Nephron (organoid): Measurements from ENCODE around the gene SEZ6L2.

Experiments used
- H3K27ac Mint-ChIP-seq, 3 experiments: 2 replicates each; pipeline ENCODE4 v1.8.0; 2020; ENCODE audit warnings: mixed read lengths in 3 of 3, mild to moderate bottlenecking in 2 of 3, moderate library complexity in 1 of 3
- H3K27me3 Mint-ChIP-seq: 2 replicates; pipeline ENCODE4 v1.8.0; 2021; ENCODE audit warnings: low read depth, mild to moderate bottlenecking, moderate library complexity, mixed read lengths
- H3K36me3 Mint-ChIP-seq: 2 replicates; pipeline ENCODE4 v1.8.0; 2020; ENCODE audit warnings: low read depth, mixed read lengths
- H3K4me1 Mint-ChIP-seq: 2 replicates; pipeline ENCODE4 v1.8.0; 2020; ENCODE audit warnings: mixed read lengths
- H3K4me3 Mint-ChIP-seq, 3 experiments: 2 replicates each; pipeline ENCODE4 v1.8.0; 2020; ENCODE audit warnings: mild to moderate bottlenecking in 3 of 3, mixed read lengths in 3 of 3, moderate library complexity in 2 of 3
- H3K9me3 Mint-ChIP-seq: 2 replicates; pipeline ENCODE4 v1.8.0; 2020; ENCODE audit warnings: mixed read lengths
- CTCF ChIP-seq, 3 experiments: fragments of 200-600 bp; sonication (generic); IDR thresholded peaks; one replicate each; pipeline ENCODE4 v1.5.0; 2021; ENCODE audit warnings: antibody characterized with exemption in 3 of 3; ENCODE audit not compliant: unreplicated experiment in 3 of 3

Gene SEZ6L2

GRCh38 chr16:29864205-29864604, 35.1 kb downstream of the SEZ6L2 start:
- Mint-ChIP-seq H3K4me1 (no peaks in the 10 kb centered on the region), H3K36me3 (peaks cover 15% of the 10 kb centered on the region), H3K27ac (no peak overlapping the region), H3K9me3 (no peaks in the 10 kb centered on the region), H3K27me3 (peaks cover 6% of the 10 kb centered on the region), H3K4me3 (no peak overlapping the region)
- TF ChIP-seq CTCF (IDR thresholded peaks at IDR 0.05; ENCODE audit: unreplicated experiment in 3 of 3), result no peak

GRCh38 chr16:29863669-29863984, 35.7 kb downstream of the SEZ6L2 start:
- peak overlapping the region; percentile 100 for H3K27ac Mint-ChIP-seq
- peak overlapping the region; percentile 99 to 100 (median 99) for H3K4me3 Mint-ChIP-seq
- no peaks in the 10 kb centered on the region for H3K4me1 Mint-ChIP-seq
- H3K9me3 Mint-ChIP-seq, result no peaks in the 10 kb centered on the region
- peaks cover 3% of the 10 kb centered on the region for H3K27me3 Mint-ChIP-seq
- no peak for TF ChIP-seq CTCF (IDR thresholded peaks at IDR 0.05; ENCODE audit: unreplicated experiment in 3 of 3)
- H3K36me3 Mint-ChIP-seq, result peaks cover 19% of the 10 kb centered on the region

DNA sequence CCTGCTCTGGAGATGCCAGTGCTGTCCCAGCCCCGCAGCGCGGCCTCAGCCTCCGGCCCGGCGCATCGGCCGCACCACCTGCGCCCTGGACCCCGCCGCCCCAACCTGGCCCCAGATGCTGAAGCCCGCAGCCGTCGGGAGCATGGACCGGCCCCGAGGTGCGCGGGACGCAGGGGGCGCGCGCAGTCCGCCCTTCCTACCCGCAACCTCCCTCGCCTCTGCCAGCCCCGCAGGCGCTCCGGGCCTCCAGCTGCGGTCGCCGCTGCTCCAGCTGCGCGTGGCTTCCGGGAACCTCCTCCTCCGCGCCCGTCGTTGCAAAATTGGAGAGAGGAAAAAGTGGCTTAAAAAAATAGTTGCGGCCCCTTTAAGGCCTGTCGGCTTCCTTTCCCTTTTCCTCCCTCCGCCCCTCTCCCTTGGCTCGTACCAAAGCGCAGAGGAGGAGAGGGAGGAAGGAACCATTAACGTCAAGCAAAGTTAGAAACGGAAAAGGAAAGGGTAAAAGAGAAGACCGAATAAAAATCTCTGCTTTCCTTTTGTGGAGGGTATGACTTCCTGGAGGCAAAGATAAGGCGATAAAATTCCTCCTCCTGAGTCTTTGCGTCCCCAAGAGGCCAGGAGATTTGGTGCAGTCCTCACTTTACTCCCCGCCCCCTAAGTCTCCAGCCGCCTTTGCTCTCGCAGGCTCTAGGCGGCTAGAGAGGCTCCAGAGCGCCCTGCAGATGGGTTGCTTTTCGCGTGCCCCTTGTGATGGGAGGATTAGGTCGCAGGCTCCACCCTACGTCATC, 36.3 kb downstream of the SEZ6L2 start, which contains the start of gene CDIPT:
CDIPT (minus strand) TSS at position 343 of the 785 bp plus-strand sequence. CDS start 369 bp downstream, outside the sequence.
- TF ChIP-seq CTCF (IDR thresholded peaks at IDR 0.05; ENCODE audit: unreplicated experiment in 3 of 3), result peak; percentile 36 to 48 (median 42)
- peaks cover under 1% of the 10 kb centered on the region for H3K27me3 Mint-ChIP-seq
- H3K4me1 Mint-ChIP-seq, result no peaks in the 10 kb centered on the region
- peaks cover 23% of the 10 kb centered on the region for H3K36me3 Mint-ChIP-seq
- peak within 1 kb of the TSS; percentile 100 for H3K27ac Mint-ChIP-seq
- peak within 1 kb of the TSS; percentile 99 to 100 (median 99) for H3K4me3 Mint-ChIP-seq
- H3K9me3 Mint-ChIP-seq, result no peaks in the 10 kb centered on the region

DNA sequence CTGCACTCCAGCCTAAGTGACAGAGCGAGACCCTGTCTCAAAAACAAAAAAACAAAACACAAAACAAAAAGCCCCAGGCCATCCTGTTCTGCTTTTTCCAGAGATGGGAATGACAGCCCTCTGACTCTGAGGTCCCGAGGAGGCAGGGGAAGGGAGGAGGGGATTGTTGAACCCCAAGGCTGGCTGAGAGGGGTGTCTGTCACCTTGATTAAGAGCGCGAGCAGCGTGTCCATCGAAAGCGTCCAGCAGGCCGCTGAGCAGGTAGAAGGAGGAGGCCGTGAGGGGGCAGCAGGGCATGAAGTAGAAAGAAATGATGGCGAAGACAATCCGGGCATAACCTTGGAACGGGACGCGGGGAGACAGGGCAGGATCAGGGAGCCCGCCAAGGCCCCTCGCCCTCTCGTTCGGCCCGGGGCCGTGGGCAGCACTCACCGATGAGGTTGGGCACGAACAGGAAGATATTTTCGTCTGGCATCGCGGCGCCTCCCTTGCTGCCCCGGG, 36.9 kb downstream of the SEZ6L2 start:
- H3K9me3 Mint-ChIP-seq, result no peaks in the 10 kb centered on the region
- H3K27me3 Mint-ChIP-seq, result no peaks in the 10 kb centered on the region
- peaks cover 24% of the 10 kb centered on the region for H3K36me3 Mint-ChIP-seq
- no peak for TF ChIP-seq CTCF (IDR thresholded peaks at IDR 0.05; ENCODE audit: unreplicated experiment in 3 of 3)
- peak overlapping the region; percentile 99 to 100 (median 99) for H3K4me3 Mint-ChIP-seq
- H3K4me1 Mint-ChIP-seq, result no peaks in the 10 kb centered on the region
- H3K27ac Mint-ChIP-seq, result peak overlapping the region; percentile 98 to 100 (median 99)

DNA sequence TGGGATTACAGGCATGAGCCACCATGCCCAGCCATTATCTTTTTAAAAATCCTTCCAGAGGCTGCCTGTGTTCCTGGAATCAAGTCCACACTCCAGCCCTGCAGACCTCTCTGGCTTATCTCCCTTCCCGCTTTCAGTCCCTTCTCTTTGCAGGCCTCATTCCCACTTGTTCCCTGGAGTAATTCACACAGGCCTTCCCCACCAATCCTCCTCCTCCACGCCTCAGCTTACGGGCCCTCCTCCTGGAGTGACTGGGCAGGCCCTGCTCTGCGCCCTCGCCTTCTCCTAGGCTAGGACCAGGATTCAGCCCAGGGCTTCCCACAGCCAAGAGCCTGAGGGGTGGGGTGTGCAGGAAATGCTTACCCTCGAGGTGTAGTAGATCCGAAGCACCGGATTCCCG, 39.1 kb downstream of the SEZ6L2 start:
- Mint-ChIP-seq H3K4me3 (peak overlapping the region; percentile 81 to 100 (median 99)), H3K9me3 (no peaks in the 10 kb centered on the region), H3K4me1 (no peaks in the 10 kb centered on the region), H3K27ac (peak overlapping the region in 1 of 3 experiments; percentile 54), H3K36me3 (peaks cover 29% of the 10 kb centered on the region), H3K27me3 (no peaks in the 10 kb centered on the region)
- no peak for TF ChIP-seq CTCF (IDR thresholded peaks at IDR 0.05; ENCODE audit: unreplicated experiment in 3 of 3)

GRCh38 chr16:29858974-29859373, 40.4 kb downstream of the SEZ6L2 start:
- Mint-ChIP-seq H3K27me3 (no peaks in the 10 kb centered on the region), H3K36me3 (peaks cover 29% of the 10 kb centered on the region), H3K9me3 (no peaks in the 10 kb centered on the region), H3K27ac (no peak overlapping the region), H3K4me3 (no peak overlapping the region), H3K4me1 (no peaks in the 10 kb centered on the region)
- TF ChIP-seq CTCF (IDR thresholded peaks at IDR 0.05; ENCODE audit: unreplicated experiment in 3 of 3), result no peak
